HG03571 (cell line): ENCODE data around the gene FAM124A.
"Not testable (repeated sequence)": the region's sequence is repeated elsewhere in the genome, so short reads cannot be mapped to it uniquely, and the experiment has no call there.

Experiments used
- ATAC-seq: cut with Tn5 transposase; IDR thresholded peaks from one replicate; pipeline ENCODE4 v1.9.1; 2021; ENCODE audit not compliant: unreplicated experiment

Gene FAM124A

GRCh38 chr13:51267622-51268021 lies 45.4 kb downstream of the FAM124A start:
- no peak for ATAC-seq

GRCh38 chr13:51269039-51269438 lies 46.8 kb downstream of the FAM124A start:
- no peak for ATAC-seq

- ATAC-seq, result no peak
These were observed 48.6 kb downstream of the FAM124A start for GRCh38 chr13:51270623-51271415.

GRCh38 chr13:51271528-51272085 lies 49.4 kb downstream of the FAM124A start:
- ATAC-seq, result no peak

- no peak for ATAC-seq
These were observed 52.9 kb downstream of the FAM124A start for GRCh38 chr13:51275101-51275500.

- ATAC-seq, result no peak
These were observed 54.4 kb downstream of the FAM124A start for GRCh38 chr13:51276636-51277035.

- ATAC-seq, result no peak
These were observed 55.7 kb downstream of the FAM124A start for GRCh38 chr13:51277928-51278327.

- ATAC-seq, result no peak
These were observed 56.4 kb downstream of the FAM124A start for GRCh38 chr13:51278426-51279130.

- ATAC-seq, result no peak
These were observed 58.3 kb downstream of the FAM124A start for GRCh38 chr13:51280379-51280940.

- ATAC-seq, result no peak
These were observed 60.1 kb downstream of the FAM124A start for GRCh38 chr13:51282322-51282721.

- ATAC-seq, result not testable (repeated sequence)
These were observed 60.7 kb downstream of the FAM124A start for GRCh38 chr13:51282923-51283322.

- no peak for ATAC-seq
These were observed 61.2 kb downstream of the FAM124A start for GRCh38 chr13:51283371-51283770.

- no peak for ATAC-seq
These were observed 62.1 kb downstream of the FAM124A start for GRCh38 chr13:51284339-51284738.

GRCh38 chr13:51286135-51287002 lies 64.2 kb downstream of the FAM124A start:
- peak; percentile 88 for ATAC-seq

GRCh38 chr13:51287758-51288157 lies 65.6 kb downstream of the FAM124A start:
- ATAC-seq, result no peak

- ATAC-seq, result not testable (repeated sequence)
These were observed 66.1 kb downstream of the FAM124A start for GRCh38 chr13:51288254-51288653.

- ATAC-seq, result no peak
These were observed 69.1 kb downstream of the FAM124A start for GRCh38 chr13:51291341-51291740.

GRCh38 chr13:51292000-51292565 lies 69.9 kb downstream of the FAM124A start:
- no peak for ATAC-seq

GRCh38 chr13:51297556-51297955 lies 75.4 kb downstream of the FAM124A start:
- ATAC-seq, result no peak

- ATAC-seq, result no peak
These were observed 76.6 kb downstream of the FAM124A start for GRCh38 chr13:51298812-51299211.
